GM12892 (cell line): ENCODE measurements around the gene CRYGA. TPM values are rescaled to one million over a fixed set of nuclear protein-coding genes. Genes with fewer than 3 reads are reported as not detected.

Experiments used
- DNase-seq: peaks from one replicate; pipeline ENCODE4 v3.0.0; 2011; ENCODE audit not compliant: insufficient read length
- FAIRE-seq: peaks from 2 replicates; lab custom pipeline; 2011; peaks lifted over from hg19 to GRCh38; lab: Jason Lieb, UNC
- POLR2A ChIP-seq: IDR thresholded peaks from 2 replicates; pipeline ENCODE4 v1.6.1; 2011; ENCODE audit warnings: low read depth, low read length, control low read depth
- POLR2AphosphoS5 ChIP-seq: IDR thresholded peaks from 2 replicates; pipeline ENCODE4 v1.6.1; 2011; ENCODE audit warnings: low read depth, low read length, control low read depth
- TAF1 ChIP-seq: IDR thresholded peaks from 2 replicates; pipeline ENCODE4 v1.6.1; 2011; ENCODE audit warnings: low read depth, mild to moderate bottlenecking, control low read depth, low read length, borderline replicate concordance
- polyA plus RNA-seq: library from polyadenylated mRNA; unstranded; fragments of >200 nt; gene quantifications from one replicate; pipeline ENCODE4 v1.2.1, GENCODE V29; 2012; ENCODE audit warnings: missing spikeins, inconsistent platforms; ENCODE audit not compliant: missing spikeins

CRYGA gene, protein sequence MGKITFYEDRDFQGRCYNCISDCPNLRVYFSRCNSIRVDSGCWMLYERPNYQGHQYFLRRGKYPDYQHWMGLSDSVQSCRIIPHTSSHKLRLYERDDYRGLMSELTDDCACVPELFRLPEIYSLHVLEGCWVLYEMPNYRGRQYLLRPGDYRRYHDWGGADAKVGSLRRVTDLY
- polyA plus RNA-seq = not detected

DNA sequence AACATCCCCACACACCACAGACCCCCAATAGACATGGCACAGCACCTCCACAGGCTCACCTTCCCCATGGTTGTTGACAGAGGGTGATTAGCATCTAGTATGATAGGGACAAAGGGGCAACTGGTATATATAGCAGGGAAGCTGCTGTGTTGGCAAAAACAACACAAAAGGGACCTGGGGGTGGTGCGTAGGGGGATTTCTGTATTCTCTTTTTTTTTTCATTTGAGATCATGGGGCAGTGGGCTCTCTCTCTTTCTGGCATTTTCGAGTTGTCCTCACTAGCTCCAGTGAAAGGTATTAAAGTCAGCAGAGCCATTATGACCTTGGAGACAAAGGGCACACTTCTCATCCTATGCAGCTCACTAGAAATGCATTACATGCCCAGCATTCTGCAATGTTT is at the start of gene CRYGA:
Gene CRYGA (minus strand): TSS at position 101 of the 400 bp plus-strand sequence. CDS start 33 bp downstream, at position 68.
- FAIRE-seq = no peak
- TF ChIP-seq POLR2A (no peak), TAF1 (no peak), POLR2AphosphoS5 (no peak)
- DNase-seq = no peak

DNA sequence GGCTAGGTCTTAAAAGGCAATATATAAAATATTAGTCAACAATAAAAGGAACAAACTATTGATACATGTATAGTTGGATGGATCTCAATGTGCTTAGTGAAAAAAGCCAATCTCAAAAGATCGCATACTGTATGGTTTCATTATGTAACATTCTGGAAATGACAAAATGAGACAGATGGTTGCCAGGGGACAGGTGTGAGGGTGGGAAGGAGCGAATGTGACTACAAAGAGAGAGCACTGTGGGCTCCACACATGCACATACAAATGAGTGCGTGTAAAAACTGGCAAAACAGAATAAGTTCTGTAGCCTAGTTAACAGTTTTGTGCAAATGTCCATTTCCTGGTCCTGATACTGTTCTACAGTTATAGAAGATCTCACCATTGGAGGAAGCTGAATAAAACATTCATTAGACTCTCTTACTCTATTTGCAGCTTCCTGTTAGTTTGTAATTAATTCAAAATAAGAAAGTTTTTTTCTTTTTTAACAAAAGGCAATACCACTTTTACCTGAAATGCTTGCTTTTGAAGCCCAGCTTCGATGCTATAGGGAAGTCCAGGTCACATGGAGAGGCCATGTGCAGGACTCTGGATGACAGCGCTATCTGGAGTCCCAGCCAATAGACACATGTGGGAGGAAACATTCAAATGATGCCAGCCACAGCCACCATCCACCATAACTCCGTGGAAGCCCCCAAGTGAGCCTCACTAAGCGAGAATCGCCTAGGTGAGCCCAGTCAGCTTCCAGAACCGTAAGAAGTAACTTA is 47.5 kb upstream of the CRYGA start:
- TF ChIP-seq TAF1 = no peak
- no peak for TF ChIP-seq POLR2A
- no peak for TF ChIP-seq POLR2AphosphoS5
- DNase-seq (no peak), FAIRE-seq (no peak)

DNA sequence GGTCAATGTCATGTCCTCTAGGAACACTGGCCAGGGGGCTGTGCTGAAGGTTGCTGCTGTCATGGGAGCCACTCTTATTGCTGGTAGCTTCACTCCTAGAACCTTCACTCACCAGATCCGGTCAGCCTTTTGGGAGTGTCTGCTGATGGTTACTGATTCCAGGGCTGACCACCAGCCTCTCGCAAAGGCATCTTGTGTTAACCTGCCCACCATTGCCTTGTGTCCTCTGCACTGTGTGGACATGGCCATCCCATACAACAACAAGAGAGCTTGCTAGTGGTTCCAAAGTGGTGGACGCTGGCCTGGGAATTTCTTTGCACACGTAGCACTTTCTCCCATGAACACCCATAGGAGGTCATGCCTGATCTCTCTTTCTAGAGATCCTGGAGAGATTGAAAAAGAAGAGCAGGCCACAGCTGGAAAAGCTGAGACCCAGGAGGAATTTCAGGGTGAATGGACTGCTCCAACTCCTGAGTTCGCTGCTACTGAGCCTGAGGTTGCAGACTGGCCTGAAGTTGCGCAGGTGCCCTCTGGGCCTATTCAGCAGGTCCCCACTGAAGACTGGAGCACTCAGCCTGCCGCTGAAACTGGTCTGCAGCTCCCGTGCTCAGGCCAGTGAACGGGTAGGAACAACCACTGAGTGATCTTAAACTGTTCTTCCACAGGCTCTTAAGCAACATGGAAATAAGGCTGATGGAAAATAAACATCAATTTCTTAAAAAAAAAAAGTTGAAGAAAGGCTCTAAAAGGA is 45.1 kb upstream of the CRYGA start:
- FAIRE-seq = no peak
- TF ChIP-seq POLR2AphosphoS5 = no peak
- no peak for TF ChIP-seq POLR2A
- TF ChIP-seq TAF1 = no peak
- DNase-seq = no peak

DNA sequence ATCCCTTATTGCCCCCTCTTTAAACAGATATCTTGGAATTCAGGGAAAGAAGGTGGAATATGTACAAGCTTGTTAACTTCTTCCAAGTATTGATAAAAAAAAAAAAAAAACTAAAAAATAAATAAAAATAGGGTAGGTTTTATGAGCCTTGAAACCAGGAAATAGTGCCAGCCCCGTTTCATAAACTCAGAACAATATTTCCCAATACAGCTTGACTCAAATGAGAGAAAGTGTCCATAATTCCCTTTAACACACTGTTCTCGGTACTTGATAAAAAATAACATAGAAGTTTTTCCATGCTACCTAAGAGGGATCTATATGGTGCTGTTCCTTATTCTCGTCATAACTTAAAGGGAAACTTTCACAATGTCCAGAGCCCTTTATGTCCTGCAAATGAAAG is 44.4 kb upstream of the CRYGA start:
- no peak for FAIRE-seq
- no peak for TF ChIP-seq TAF1
- no peak for TF ChIP-seq POLR2A
- no peak for TF ChIP-seq POLR2AphosphoS5
- DNase-seq = no peak

DNA sequence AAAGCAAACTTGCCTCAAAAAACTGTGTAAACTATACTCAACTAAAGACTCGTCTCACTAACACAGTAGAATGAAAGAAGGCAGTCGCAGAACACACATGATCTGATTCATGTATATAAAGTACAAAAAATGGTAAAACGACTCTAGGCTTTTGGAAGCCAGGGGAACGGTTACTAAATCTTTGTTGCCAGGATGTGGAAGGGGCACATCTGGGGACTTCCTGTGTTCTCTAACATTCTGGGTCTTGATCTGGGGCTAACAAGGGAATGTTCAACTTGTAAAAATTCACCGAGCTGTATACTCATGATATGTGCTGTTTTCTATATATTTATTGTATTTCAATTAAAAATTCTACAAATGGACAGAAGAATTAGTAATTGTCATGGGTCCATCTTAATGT is 40.8 kb upstream of the CRYGA start:
- no peak for DNase-seq
- no peak for TF ChIP-seq POLR2AphosphoS5
- no peak for TF ChIP-seq POLR2A
- TF ChIP-seq TAF1 = no peak
- FAIRE-seq = no peak

DNA sequence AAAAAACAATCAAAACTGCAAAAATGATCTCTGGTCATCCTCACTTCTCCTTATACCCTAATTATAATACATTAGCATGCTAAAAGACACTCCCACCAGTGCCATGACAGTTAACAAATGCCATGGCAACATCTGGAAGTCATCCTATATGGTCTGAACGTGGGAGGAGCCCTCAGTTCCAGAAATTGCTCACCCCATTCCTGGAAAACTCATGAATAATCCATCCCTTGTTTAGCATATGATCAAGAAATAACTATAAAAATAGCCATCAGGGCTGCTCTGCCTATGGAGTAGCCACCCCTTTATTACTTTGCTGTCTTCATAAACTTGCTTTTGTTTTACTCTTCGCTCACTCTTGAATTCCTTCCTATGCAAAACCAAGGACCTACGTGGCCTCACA is 32.1 kb upstream of the CRYGA start:
- TF ChIP-seq POLR2AphosphoS5 = no peak
- TF ChIP-seq POLR2A = no peak
- TF ChIP-seq TAF1 = no peak
- FAIRE-seq = no peak
- DNase-seq = no peak

DNA sequence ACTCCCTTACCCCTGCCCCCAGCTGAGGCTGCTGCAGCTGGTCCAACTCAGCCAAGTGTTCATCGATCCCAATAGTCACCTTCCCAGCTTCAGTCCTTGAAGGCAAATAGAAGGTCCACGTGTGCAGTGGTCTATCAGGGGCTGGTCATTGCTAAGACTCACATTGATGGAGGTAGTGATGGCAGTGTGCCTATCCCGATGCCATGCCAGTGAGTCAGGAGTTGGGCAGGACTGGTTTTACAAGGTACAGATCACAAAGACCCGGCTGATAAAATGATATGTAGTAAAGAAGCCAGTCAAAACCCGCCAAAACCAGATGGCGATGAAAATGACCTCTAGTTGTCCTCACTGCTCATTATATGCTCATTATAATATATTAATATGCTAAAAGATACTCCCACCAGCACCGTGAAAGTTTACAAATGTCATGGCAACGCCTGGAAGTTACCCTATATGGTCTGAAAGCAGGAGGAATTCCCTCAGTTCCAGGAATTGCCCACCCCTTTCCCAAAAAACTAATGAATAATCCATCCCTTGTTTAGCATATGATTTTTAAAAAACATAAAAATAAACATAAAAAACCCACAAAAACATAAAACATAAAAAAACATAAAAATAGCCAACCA is 29.3 kb upstream of the CRYGA start:
- TF ChIP-seq POLR2A = no peak
- no peak for TF ChIP-seq POLR2AphosphoS5
- no peak for TF ChIP-seq TAF1
- DNase-seq = no peak
- FAIRE-seq = no peak

DNA sequence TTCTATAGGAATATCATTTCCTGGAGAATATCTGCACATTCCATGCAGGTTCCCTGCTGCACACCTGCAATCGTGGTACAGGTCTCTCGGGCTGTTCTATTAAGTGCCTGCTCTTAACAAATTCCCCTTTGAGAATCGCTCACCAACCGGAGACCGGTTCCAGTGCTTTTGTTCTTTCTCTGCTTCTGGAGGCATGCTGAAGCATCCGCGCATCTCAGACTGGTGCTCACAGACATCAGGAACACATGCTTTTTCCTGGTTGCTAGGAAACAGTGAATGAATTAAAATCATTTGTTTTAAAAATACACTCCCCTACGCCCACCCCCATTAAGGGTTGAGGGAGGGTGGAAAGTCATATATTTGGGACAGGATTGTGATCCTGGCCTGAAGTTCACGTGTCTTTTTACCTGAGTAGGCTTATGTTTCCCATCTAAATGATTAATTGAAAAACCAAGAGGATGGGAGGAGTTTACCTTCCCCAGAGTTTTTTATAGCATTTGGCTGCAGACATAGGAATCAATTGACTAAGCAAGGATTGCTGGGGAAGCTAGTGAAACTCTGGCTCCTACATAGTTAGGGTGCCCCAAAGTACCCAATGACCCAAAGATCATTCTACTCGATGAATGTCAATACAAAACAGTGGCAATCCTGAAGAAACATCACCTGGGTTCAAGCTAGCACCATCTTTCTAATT is 26.6 kb upstream of the CRYGA start, which contains the start of gene C2orf80:
Gene C2orf80 (minus strand): TSS at position 221 of the 694 bp plus-strand sequence. CDS start 3,044 bp downstream, outside the sequence.
- DNase-seq (no peak), FAIRE-seq (no peak)
- TF ChIP-seq POLR2A (no peak), POLR2AphosphoS5 (no peak), TAF1 (no peak)

DNA sequence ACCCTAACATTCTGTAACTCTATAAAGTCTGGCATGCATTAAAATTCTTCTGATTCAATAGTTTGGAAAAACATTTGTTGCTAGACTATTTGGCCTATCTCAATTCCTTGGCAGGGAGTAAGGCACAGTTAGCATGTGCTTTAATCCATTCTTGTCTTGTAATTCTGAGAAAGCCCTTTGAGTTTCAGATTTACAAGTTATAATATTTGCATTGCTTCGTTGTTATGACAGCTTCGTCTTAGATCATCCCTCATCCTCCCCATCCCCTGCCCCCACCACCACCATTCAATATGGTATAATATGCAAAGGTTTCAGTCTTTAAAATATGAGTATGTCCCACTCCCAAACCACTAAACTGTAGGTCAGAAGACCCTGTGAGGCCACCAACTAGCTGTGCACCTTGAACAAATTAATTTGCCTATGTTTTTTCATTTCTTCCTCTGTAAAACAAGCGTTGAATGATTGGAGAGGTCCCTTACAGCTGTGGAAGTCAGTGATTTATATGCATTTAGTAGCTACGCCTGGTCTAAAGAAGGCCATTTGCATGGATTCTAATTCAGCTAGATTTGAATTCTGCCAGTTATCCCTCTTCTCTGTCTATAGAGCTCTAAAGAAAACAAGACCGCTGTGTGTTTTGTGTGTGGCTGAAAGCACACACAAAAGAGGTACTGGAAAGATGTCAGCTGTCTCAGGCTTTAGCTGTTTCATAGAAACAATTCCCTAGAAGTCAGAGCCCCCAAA is 25.9 kb upstream of the CRYGA start:
- DNase-seq (no peak), FAIRE-seq (no peak)
- TF ChIP-seq POLR2A = no peak
- TF ChIP-seq POLR2AphosphoS5 = no peak
- TF ChIP-seq TAF1 = no peak

DNA sequence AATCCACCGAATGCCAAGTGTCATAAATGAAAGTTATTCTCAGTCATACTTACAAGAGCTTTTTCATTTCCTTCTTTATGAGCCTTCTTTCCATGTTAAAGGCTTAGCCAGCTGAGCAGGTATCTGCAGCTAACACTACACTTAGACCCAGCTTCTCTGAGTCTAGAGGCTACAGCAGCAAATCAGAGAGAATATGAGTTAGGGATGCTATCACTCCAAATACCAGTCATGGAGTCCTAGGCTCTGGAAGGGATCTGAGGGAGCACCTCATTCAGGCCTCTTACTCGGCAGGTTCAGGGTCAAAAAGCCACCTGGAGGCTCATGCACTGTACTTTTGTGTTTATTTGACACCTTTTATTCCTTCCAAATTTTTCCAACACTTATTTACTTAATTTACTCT is 23.5 kb upstream of the CRYGA start:
- DNase-seq = no peak
- TF ChIP-seq POLR2AphosphoS5 (no peak), TAF1 (no peak), POLR2A (no peak)
- no peak for FAIRE-seq
